K562 (cell line): ENCODE measurements around the gene LENG9. TPM values are rescaled to one million over a fixed set of nuclear protein-coding genes. Genes with fewer than 3 reads are reported as not detected.

Source experiments
- ATAC-seq: fragments of 200-7000 bp; cut with Tn5 transposase; 3 replicates; pipeline ENCODE4 v1.9.1; 2020; ENCODE audit warnings: moderate library complexity
- BruUV-seq: library from RNA; stranded (reverse); fragments of 400-500 nt; replicated peaks from 2 replicates; lab custom pipeline; 2021; lab: Mats Ljungman, UMichigan
- CTCF ChIA-PET: fragments of 300-600 bp; formaldehyde crosslinking; extraction: SDS; loops from one replicate; lab custom pipeline; 2021; ENCODE audit warnings: low intra/inter-chr PET ratio; lab: Yijun Ruan, JAX
- POLR2A ChIA-PET: fragments of 300-600, 350-650 bp; sonication (Branson Sonifier 250); formaldehyde crosslinking; extraction: SDS; loops from one replicate; lab custom pipeline; 2021; ENCODE audit warnings: antibody characterized with exemption, inconsistent platforms; lab: Yijun Ruan, JAX
- DNase-seq, 4 experiments: peaks; one replicate each; pipeline versions ENCODE4 v3.0.0 to v3.0.0-alpha.2; 2011 to 2018; ENCODE audit warnings: low spot score in 3 of 4, mixed read lengths in 3 of 4; ENCODE audit errors: extremely low read depth in 1 of 4
- FAIRE-seq: peaks from 2 replicates; lab custom pipeline; 2011; peaks lifted over from hg19 to GRCh38; lab: Jason Lieb, UNC
- H2AFZ ChIP-seq: 2 replicates; pipeline ENCODE4 v1.6.0; 2011; ENCODE audit warnings: low read depth, low read length, control low read depth, inconsistent platforms
- H3K27ac ChIP-seq: fragments of 200-600 bp; 3 replicates; pipeline ENCODE4 v1.8.0; 2011; ENCODE audit warnings: low read depth, mild to moderate bottlenecking, control low read depth, inconsistent platforms, low read length, moderate library complexity, mixed read lengths; ENCODE audit errors: extremely low read depth
- H3K27me3 ChIP-seq, 2 experiments: fragments of 300-600 bp in 1 of 2; 2 replicates in 1 of 2; 3 replicates in 1 of 2; pipeline versions ENCODE4 v1.6.0 to v1.8.0; 2011; ENCODE audit warnings: inconsistent platforms in 2 of 2, low read length in 2 of 2, mild to moderate bottlenecking in 1 of 2, mixed read lengths in 1 of 2, moderate library complexity in 1 of 2; ENCODE audit not compliant: control insufficient read depth in 2 of 2, insufficient read depth in 2 of 2
- H3K36me3 ChIP-seq: fragments of 300-600 bp; 3 replicates; pipeline ENCODE4 v1.8.0; 2011; ENCODE audit warnings: mild to moderate bottlenecking, low read length, inconsistent platforms; ENCODE audit not compliant: control insufficient read depth, insufficient read depth
- H3K4me1 ChIP-seq, 2 experiments: fragments of 200-600 bp in 1 of 2; replicated peaks in 1 of 2; 2 replicates in 1 of 2; 3 replicates in 1 of 2; pipeline versions ENCODE4 v1.5.1 to v1.8.0; 2011; ENCODE audit warnings: inconsistent platforms in 2 of 2, low read length in 2 of 2, mild to moderate bottlenecking in 1 of 2, mixed read lengths in 1 of 2, moderate library complexity in 1 of 2; ENCODE audit not compliant: control insufficient read depth in 2 of 2, insufficient read depth in 2 of 2
- H3K4me2 ChIP-seq: 2 replicates; pipeline ENCODE4 v1.6.1; 2011; ENCODE audit warnings: low read length, control low read depth, inconsistent platforms, mixed read lengths; ENCODE audit not compliant: insufficient read depth
- H3K4me3 ChIP-seq: fragments of 200-600 bp; sonication (generic), shearing (Covaris generic); 2 replicates; pipeline ENCODE4 v1.5.1; 2016; ENCODE audit warnings: control low read depth, inconsistent platforms
- H3K79me2 ChIP-seq: fragments of 200-600 bp; 3 replicates; pipeline ENCODE4 v1.8.0; 2011; ENCODE audit warnings: low read length, inconsistent platforms; ENCODE audit not compliant: control insufficient read depth, insufficient read depth
- H3K9ac ChIP-seq, 2 experiments: 2 replicates each; pipeline versions ENCODE4 v1.6.0 to v1.6.1; 2011; ENCODE audit warnings: low read depth in 2 of 2, low read length in 2 of 2, control low read depth in 1 of 2, inconsistent platforms in 1 of 2, mild to moderate bottlenecking in 1 of 2, mixed read lengths in 1 of 2; ENCODE audit not compliant: insufficient read depth in 1 of 2
- H3K9me1 ChIP-seq: one replicate; pipeline ENCODE4 v1.6.0; 2011; ENCODE audit warnings: inconsistent platforms, mild to moderate bottlenecking, low read length, moderate library complexity; ENCODE audit not compliant: control insufficient read depth, insufficient read depth
- H3K9me3 ChIP-seq: replicated peaks from 2 replicates; pipeline ENCODE4 v1.5.1; 2011; ENCODE audit warnings: low read depth, low read length, inconsistent platforms; ENCODE audit not compliant: control insufficient read depth, insufficient read depth
- H4K20me1 ChIP-seq: replicated peaks from 2 replicates; pipeline ENCODE4 v1.6.1; 2011; ENCODE audit warnings: low read length, inconsistent platforms, mixed read lengths; ENCODE audit not compliant: control insufficient read depth, insufficient read depth
- BCL6 ChIP-seq: fragments of 250-450 bp; sonication (Bioruptor Pico); IDR thresholded peaks from 2 replicates; pipeline ENCODE4 v1.4.0; 2020
- DEAF1 ChIP-seq: fragments of 450-650 bp; formaldehyde crosslinking; IDR thresholded peaks from 2 replicates; pipeline ENCODE4 v1.4.0; 2020; ENCODE audit warnings: mild to moderate bottlenecking, moderate library complexity
- ESRRB ChIP-seq: fragments of 250-450 bp; sonication (Bioruptor Pico); IDR thresholded peaks from 2 replicates; pipeline ENCODE4 v1.5.0; 2020; ENCODE audit warnings: mild to moderate bottlenecking, moderate library complexity, borderline replicate concordance
- MNT ChIP-seq, 2 experiments: fragments of 450-650 bp; conservative IDR thresholded peaks; 2 replicates each; pipeline ENCODE4 v1.6.1; 2017; ENCODE audit warnings: mild to moderate bottlenecking in 2 of 2, moderate library complexity in 2 of 2
- PHB2 ChIP-seq: fragments of 450-650 bp; IDR thresholded peaks from 2 replicates; pipeline ENCODE4 v1.6.1; 2017; ENCODE audit warnings: low read depth
- PTRF ChIP-seq: fragments of 450-650 bp; IDR thresholded peaks from 2 replicates; pipeline ENCODE4 v1.6.1; 2016; ENCODE audit warnings: mild to moderate bottlenecking, missing genetic modification characterization, missing compliant biosample characterization
- RBM15 ChIP-seq: fragments of 200-400 bp; formaldehyde crosslinking; IDR thresholded peaks from 2 replicates; pipeline ENCODE4 v1.6.1; 2018; ENCODE audit warnings: mild to moderate bottlenecking, low read length, moderate library complexity; ENCODE audit not compliant: insufficient read depth
- SMARCC2 ChIP-seq: fragments of 450-650 bp; IDR thresholded peaks from 2 replicates; pipeline ENCODE4 v1.6.1; 2017; ENCODE audit warnings: antibody characterized with exemption, moderate library complexity, mild to moderate bottlenecking, low read depth
- SRF ChIP-seq, 2 experiments: fragments of 250-450, 450-650 bp in 1 of 2; sonication (Bioruptor Pico) in 1 of 2; sonication (generic) in 1 of 2; formaldehyde crosslinking; IDR thresholded peaks; 2 replicates each; pipeline versions ENCODE4 v1.5.0 to v1.5.1; 2020 to 2022; ENCODE audit warnings: mild to moderate bottlenecking in 1 of 2, missing genetic modification reagents in 1 of 2
- ZNF551 ChIP-seq: fragments of 250-450 bp; sonication (Bioruptor Pico); IDR thresholded peaks from 2 replicates; pipeline ENCODE4 v1.5.0; 2021; ENCODE audit warnings: mild to moderate bottlenecking, moderate library complexity
- ZNF668 ChIP-seq: fragments of 250-450 bp; sonication (Bioruptor Pico); IDR thresholded peaks from 2 replicates; pipeline ENCODE4 v1.8.0; 2022; ENCODE audit warnings: mild to moderate bottlenecking, inconsistent platforms
- ZNF764 ChIP-seq: fragments of 250-450 bp; sonication (Bioruptor Pico); IDR thresholded peaks from 2 replicates; pipeline ENCODE4 v1.4.0; 2020; ENCODE audit warnings: low read depth, mild to moderate bottlenecking, moderate library complexity
- WGBS: fragments of 100-300 bp; shearing (Covaris generic); methylation state at CpG from one replicate; pipeline ENCODE4 v1.1.6; 2016; ENCODE audit warnings: low coverage, mixed read lengths; ENCODE audit not compliant: insufficient coverage; ENCODE audit errors: missing lambda C conversion rate; 5-methylcytosine and 5-hydroxymethylcytosine counted together
- in situ Hi-C: fragments of 300-500 bp; cut with MboI; formaldehyde crosslinking; loops from 4 replicates; pipeline ENCODE4 v1.15.0; 2018; ENCODE audit warnings: inconsistent platforms, mixed read lengths
- intact Hi-C: fragments of 100-400 bp; cut with micrococcal nuclease; formaldehyde crosslinking; loops from 2 replicates; pipeline ENCODE4 v1.14.2; 2022
- polyA plus RNA-seq, 8 experiments: library from polyadenylated mRNA; depleted of rRNA in 4 of 8; stranded (reverse) in 5 of 8; unstranded in 3 of 8; fragments of >200 nt; fragmentation: Nextera tagmentation in 2 of 8; fragmentation: Illumina TruSeq in 1 of 8; extraction: Ambion mirVana in 2 of 8; extraction: Trizol in 1 of 8; gene quantifications; 2 replicates each; pipeline versions ENCODE4 v1.2.1 to v1.2.3, GENCODE V29; 2011 to 2014; ENCODE audit warnings: inconsistent platforms in 1 of 8, missing spikeins in 1 of 8
- total RNA-seq, 7 experiments: library from RNA; depleted of rRNA in 6 of 7; stranded (reverse); fragments of >200 nt in 6 of 7; fragmentation: Illumina TruSeq in 2 of 7; extraction: Trizol in 2 of 7; gene quantifications; 2 replicates each; pipeline versions ENCODE4 v1.2.1 to v1.2.3, GENCODE V29; 2011 to 2021; ENCODE audit warnings: low replicate concordance in 1 of 7

LENG9 gene
- total and polyA plus RNA-seq, 9 of the 15 experiments (the other 6 are each of a cell fraction or from before 2014, with no cell fraction given): 0.06 to 0.64 (median 0.33) TPM; not detected in 1

- FAIRE-seq (no peak), ATAC-seq (no peak), DNase-seq (no peak)
- intact Hi-C loops: no loop called here
- no peaks in the 10 kb centered on the region for H3K9me1 ChIP-seq
- H3K4me1 ChIP-seq: peaks cover 0 to 43% of the 10 kb centered on the region in 2 experiments; a peak in 2 of 5 replicates
- no peak overlapping the region for H3K9ac ChIP-seq
- no peaks in the 10 kb centered on the region for H3K9me3 ChIP-seq
- H3K4me3 ChIP-seq: no peak overlapping the region
- peaks cover 14% of the 10 kb centered on the region; the same call in 1 of the 2 replicates for H4K20me1 ChIP-seq
- POLR2A ChIA-PET: interaction anchor here (0.6 to 2.1 kb wide), 2 partner anchors 13 to 260 kb away, joined by 4 to 11 read pairs; partner anchors contain the start of gene LENG8
- H3K36me3 ChIP-seq: peaks cover 58% of the 10 kb centered on the region
- no peak overlapping the region for H3K4me2 ChIP-seq
- H2AFZ ChIP-seq: no peak overlapping the region
- CTCF ChIA-PET: no interaction called here
- in situ Hi-C loops: no loop called here
- TF ChIP-seq MNT (conservative IDR thresholded peaks at IDR 0.05): no peak
- TF ChIP-seq BCL6 (CRISPR knock-in tag): no peak
- TF ChIP-seq ZNF764 (CRISPR knock-in tag): no peak
- no peak for TF ChIP-seq ESRRB (CRISPR knock-in tag)
- TF ChIP-seq SRF (CRISPR knock-in tag; IDR thresholded peaks at IDR 0.05): no peak
- TF ChIP-seq ZNF668: no peak
- no peak for TF ChIP-seq PTRF (tag)
- no peak for TF ChIP-seq DEAF1 (CRISPR knock-in tag)
- TF ChIP-seq PHB2: no peak
- TF ChIP-seq ZNF551 (CRISPR knock-in tag): no peak
- no peak for TF ChIP-seq RBM15
- TF ChIP-seq SMARCC2: no peak
- no TSS peak for BruUV-seq
- 0% methylated on average over 1 of the region's 3 CpGs for WGBS
- no peaks in the 10 kb centered on the region for H3K79me2 ChIP-seq
- H3K27me3 ChIP-seq: no peaks in the 10 kb centered on the region
- no peak overlapping the region for H3K27ac ChIP-seq
Observed at GRCh38 chr19:54461613-54462012, 2.0 kb downstream of the LENG9 start.
